Natural killer cell (primary cell): ENCODE data around the gene IRF4. TPM values are rescaled to one million over a fixed set of nuclear protein-coding genes. Genes with fewer than 3 reads are reported as not detected.
A peak's percentile ranks its signal among the peaks of the same experiment; 100 is the strongest.

Experiments used
- ATAC-seq, 3 donors: fragments of 150-1000 bp in 2 of 3; fragments of 200-7000 bp in 1 of 3; cut with Tn5 transposase; 1 replicate in 1 of 3; 2 replicates in 2 of 3; pipeline ENCODE4 v1.10.0; 2021; ENCODE audit warnings: mild to moderate bottlenecking in 2 of 3, moderate library complexity in 2 of 3
- DNase-seq, 2 donors: peaks; one replicate each; pipeline versions ENCODE4 v3.0.0 to v3.0.0-alpha.2; 2013 to 2021; ENCODE audit warnings: mixed read lengths in 1 of 2
- H3K27ac ChIP-seq: one replicate; pipeline ENCODE4 v1.5.1; 2013; ENCODE audit warnings: mild to moderate bottlenecking, low read length
- H3K27me3 ChIP-seq: one replicate; pipeline ENCODE4 v1.6.1; 2013; ENCODE audit warnings: low read length; ENCODE audit not compliant: control insufficient read depth, insufficient read depth
- H3K36me3 ChIP-seq: one replicate; pipeline ENCODE4 v1.6.1; 2013; ENCODE audit warnings: low read length; ENCODE audit not compliant: control insufficient read depth, insufficient read depth
- H3K4me1 ChIP-seq: one replicate; pipeline ENCODE4 v1.6.1; 2013; ENCODE audit warnings: low read length; ENCODE audit not compliant: control insufficient read depth, insufficient read depth
- H3K4me3 ChIP-seq: one replicate; pipeline ENCODE4 v1.5.1; 2013; ENCODE audit warnings: low read length
- H3K9me3 ChIP-seq: one replicate; pipeline ENCODE4 v1.6.1; 2013; ENCODE audit warnings: low read length; ENCODE audit not compliant: control insufficient read depth, insufficient read depth
- H3K27ac Mint-ChIP-seq, 2 donors: one replicate each; pipeline ENCODE4 v1.8.0; 2022; ENCODE audit warnings: mild to moderate bottlenecking in 2 of 2, mixed read lengths in 2 of 2, moderate library complexity in 1 of 2
- H3K27me3 Mint-ChIP-seq, 2 donors: one replicate each; pipeline ENCODE4 v1.8.0; 2022; ENCODE audit warnings: low read depth in 2 of 2, mixed read lengths in 2 of 2
- H3K36me3 Mint-ChIP-seq: one replicate; pipeline ENCODE4 v1.8.0; 2022; ENCODE audit warnings: mixed read lengths
- H3K4me1 Mint-ChIP-seq, 2 donors: one replicate each; pipeline ENCODE4 v1.8.0; 2022; ENCODE audit warnings: mixed read lengths in 2 of 2
- H3K4me3 Mint-ChIP-seq: one replicate; pipeline ENCODE4 v1.8.0; 2022; ENCODE audit warnings: mild to moderate bottlenecking, moderate library complexity, mixed read lengths
- H3K9me3 Mint-ChIP-seq, 2 donors: one replicate each; pipeline ENCODE4 v1.8.0; 2022; ENCODE audit warnings: mixed read lengths in 2 of 2
- CTCF ChIP-seq: fragments of 200-600 bp; IDR thresholded peaks from one replicate; pipeline ENCODE4 v1.8.0; 2022; ENCODE audit warnings: antibody characterized with exemption
- WGBS: methylation state at CpG from one replicate; pipeline ENCODE4 v1.1.7; 2013; ENCODE audit warnings: missing lambda C conversion rate; ENCODE audit not compliant: insufficient coverage; 5-methylcytosine and 5-hydroxymethylcytosine counted together
- intact Hi-C: fragments of 100-400 bp; cut with micrococcal nuclease; formaldehyde crosslinking; loops from one replicate; pipeline ENCODE4 v1.14.2; 2022
- total RNA-seq, 4 donors: library from RNA; stranded (reverse); fragments of 120-200 nt in 1 of 4; gene quantifications; one replicate each; pipeline versions ENCODE4 v1.2.3 to v1.2.4, GENCODE V29; 2013 to 2022

The IRF4 gene
- total RNA-seq, 3 donors from 2014 or later (not counting 1 experiment from before 2014, with no cell fraction given) = 3.5 to 37.5 (median 3.5) TPM

- no peak for ATAC-seq
- DNase-seq = no peak
- Histone ChIP-seq H3K4me3 (no peak overlapping the region), H3K9me3 (no peaks in the 10 kb centered on the region), H3K27ac (no peak overlapping the region), H3K36me3 (no peaks in the 10 kb centered on the region), H3K27me3 (no peaks in the 10 kb centered on the region), H3K4me1 (no peaks in the 10 kb centered on the region)
- Mint-ChIP-seq H3K27ac (no peak overlapping the region), H3K9me3 (no peaks in the 10 kb centered on the region), H3K4me3 (no peak overlapping the region), H3K27me3 (peaks cover 0 to 1% of the 10 kb centered on the region in 2 donors), H3K36me3 (no peaks in the 10 kb centered on the region), H3K4me1 (no peaks in the 10 kb centered on the region)
- TF ChIP-seq CTCF = no peak
- intact Hi-C loops = no loop called here
- 100% methylated on average over 1 of the region's 5 CpGs for WGBS
These were observed 62.8 kb downstream of the IRF4 start for GRCh38 chr6:454148-454991.

- Histone ChIP-seq H3K4me3 (no peak overlapping the region), H3K27me3 (no peaks in the 10 kb centered on the region), H3K36me3 (no peaks in the 10 kb centered on the region), H3K4me1 (no peaks in the 10 kb centered on the region), H3K27ac (no peak overlapping the region), H3K9me3 (no peaks in the 10 kb centered on the region)
- Mint-ChIP-seq H3K27me3 (peaks cover 0 to 3% of the 10 kb centered on the region in 2 donors), H3K27ac (no peak overlapping the region), H3K4me3 (no peak overlapping the region), H3K4me1 (no peaks in the 10 kb centered on the region), H3K36me3 (no peaks in the 10 kb centered on the region), H3K9me3 (no peaks in the 10 kb centered on the region)
- DNase-seq (peak in 1 of 2 donors; percentile 25), ATAC-seq (no peak)
- 74% methylated on average over 7 of the region's 11 CpGs for WGBS
- no peak for TF ChIP-seq CTCF
- intact Hi-C loops = no loop called here
These were observed 63.5 kb downstream of the IRF4 start for GRCh38 chr6:455006-455585.

- ATAC-seq = no peak
- Mint-ChIP-seq H3K9me3 (no peaks in the 10 kb centered on the region), H3K27ac (no peak overlapping the region), H3K4me1 (no peaks in the 10 kb centered on the region), H3K4me3 (no peak overlapping the region), H3K27me3 (peaks cover 0 to 3% of the 10 kb centered on the region in 2 donors), H3K36me3 (no peaks in the 10 kb centered on the region)
- Histone ChIP-seq H3K27me3 (no peaks in the 10 kb centered on the region), H3K9me3 (no peaks in the 10 kb centered on the region), H3K4me1 (no peaks in the 10 kb centered on the region), H3K4me3 (no peak overlapping the region), H3K36me3 (no peaks in the 10 kb centered on the region), H3K27ac (no peak overlapping the region)
- no peak for TF ChIP-seq CTCF
- intact Hi-C loops = no loop called here
- WGBS = 95% methylated on average over 7 of the region's 8 CpGs
- DNase-seq = no peak
These were observed 64.3 kb downstream of the IRF4 start for GRCh38 chr6:455835-456234.
